AG09319 (cell line): ENCODE data around the gene MRTFB.
A peak's percentile ranks its signal among the peaks of the same experiment; 100 is the strongest.

Experiments
- DNase-seq: peaks from one replicate; pipeline ENCODE4 v3.0.0-alpha.2; 2010; ENCODE audit warnings: low read depth; ENCODE audit errors: extremely low read depth
- TF ChIP-seq, protein P1 (sequence below): IDR thresholded peaks from 2 replicates; pipeline ENCODE4 v1.5.1; 2011; ENCODE audit warnings: low read depth, mild to moderate bottlenecking, inconsistent platforms, low read length, moderate library complexity

Gene MRTFB

GRCh38 chr16:14285513-14286367, 214.6 kb downstream of the MRTFB start:
- peak; percentile 92 for DNase-seq
- TF ChIP-seq, protein P1, sequence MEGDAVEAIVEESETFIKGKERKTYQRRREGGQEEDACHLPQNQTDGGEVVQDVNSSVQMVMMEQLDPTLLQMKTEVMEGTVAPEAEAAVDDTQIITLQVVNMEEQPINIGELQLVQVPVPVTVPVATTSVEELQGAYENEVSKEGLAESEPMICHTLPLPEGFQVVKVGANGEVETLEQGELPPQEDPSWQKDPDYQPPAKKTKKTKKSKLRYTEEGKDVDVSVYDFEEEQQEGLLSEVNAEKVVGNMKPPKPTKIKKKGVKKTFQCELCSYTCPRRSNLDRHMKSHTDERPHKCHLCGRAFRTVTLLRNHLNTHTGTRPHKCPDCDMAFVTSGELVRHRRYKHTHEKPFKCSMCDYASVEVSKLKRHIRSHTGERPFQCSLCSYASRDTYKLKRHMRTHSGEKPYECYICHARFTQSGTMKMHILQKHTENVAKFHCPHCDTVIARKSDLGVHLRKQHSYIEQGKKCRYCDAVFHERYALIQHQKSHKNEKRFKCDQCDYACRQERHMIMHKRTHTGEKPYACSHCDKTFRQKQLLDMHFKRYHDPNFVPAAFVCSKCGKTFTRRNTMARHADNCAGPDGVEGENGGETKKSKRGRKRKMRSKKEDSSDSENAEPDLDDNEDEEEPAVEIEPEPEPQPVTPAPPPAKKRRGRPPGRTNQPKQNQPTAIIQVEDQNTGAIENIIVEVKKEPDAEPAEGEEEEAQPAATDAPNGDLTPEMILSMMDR = no peak

- DNase-seq = no peak
- TF ChIP-seq, protein P1 = no peak
Observed at GRCh38 chr16:14286368-14287230, 215.5 kb downstream of the MRTFB start.

DNA sequence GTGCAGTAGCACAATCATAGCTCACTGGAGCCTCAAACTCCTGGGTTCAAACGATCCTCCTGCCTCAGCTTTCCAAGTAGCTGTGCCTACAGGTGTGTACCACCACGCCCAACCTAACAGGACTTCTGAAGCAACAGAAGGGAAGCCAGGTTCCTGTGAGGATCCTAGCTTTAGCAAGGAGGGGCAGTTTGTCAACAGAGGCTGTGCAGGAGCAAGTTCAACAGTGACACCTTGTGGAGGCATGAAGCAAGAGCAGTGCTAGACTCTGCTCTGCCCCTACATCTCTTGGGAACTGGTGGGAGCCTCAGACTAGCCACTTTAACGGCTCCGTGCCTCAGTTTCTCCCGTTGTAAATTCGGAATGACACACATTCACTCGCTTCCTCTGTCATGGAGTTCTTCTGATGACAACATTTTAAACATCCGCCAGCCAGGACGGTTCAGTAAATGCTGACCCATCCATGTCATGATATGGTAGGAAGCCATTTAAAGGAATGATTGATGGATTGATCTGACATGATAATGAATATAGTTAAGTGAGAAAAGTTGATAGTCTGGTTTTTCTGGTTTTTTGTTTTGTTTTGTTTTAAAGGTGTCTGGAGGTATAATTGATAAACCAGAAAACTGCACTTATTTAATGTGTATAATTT, 218.7 kb downstream of the MRTFB start:
- DNase-seq = no peak

GRCh38 chr16:14291286-14291685, 220.2 kb downstream of the MRTFB start:
- no peak for DNase-seq
- TF ChIP-seq, protein P1 = no peak

More for the DNA sequence above, 218.7 kb downstream of the MRTFB start:
- TF ChIP-seq, protein P1 = peak; percentile 23

GRCh38 chr16:14292051-14292825, 221.1 kb downstream of the MRTFB start:
- DNase-seq = no peak
- TF ChIP-seq, protein P1 = no peak

- TF ChIP-seq, protein P1 = no peak
- no peak for DNase-seq
Observed at GRCh38 chr16:14296663-14297062, 225.5 kb downstream of the MRTFB start.
